ENCODE data around the gene KIF21B.

KIF21B gene

DNA sequence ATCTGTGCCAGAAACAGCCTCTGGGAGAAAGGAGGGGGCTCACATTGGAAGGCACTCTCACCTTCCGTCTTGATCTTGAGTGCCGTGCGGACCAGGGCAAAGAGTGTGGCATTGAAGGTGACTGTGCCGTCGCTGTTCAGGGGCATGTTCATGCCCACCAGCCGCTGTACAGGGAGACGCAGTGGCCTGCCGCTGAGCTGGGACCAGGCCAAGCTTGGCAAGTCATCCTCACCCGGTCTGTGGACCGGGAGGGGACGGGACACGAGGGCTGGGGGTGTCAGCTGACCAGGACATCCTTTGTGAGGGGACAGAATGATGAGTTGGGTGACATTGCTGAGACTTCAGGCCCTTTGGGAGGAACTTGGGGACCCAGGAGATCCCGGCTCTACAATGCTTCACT is 25.0 kb upstream of the KIF21B start:
- TF ChIP-seq, protein P1, sequence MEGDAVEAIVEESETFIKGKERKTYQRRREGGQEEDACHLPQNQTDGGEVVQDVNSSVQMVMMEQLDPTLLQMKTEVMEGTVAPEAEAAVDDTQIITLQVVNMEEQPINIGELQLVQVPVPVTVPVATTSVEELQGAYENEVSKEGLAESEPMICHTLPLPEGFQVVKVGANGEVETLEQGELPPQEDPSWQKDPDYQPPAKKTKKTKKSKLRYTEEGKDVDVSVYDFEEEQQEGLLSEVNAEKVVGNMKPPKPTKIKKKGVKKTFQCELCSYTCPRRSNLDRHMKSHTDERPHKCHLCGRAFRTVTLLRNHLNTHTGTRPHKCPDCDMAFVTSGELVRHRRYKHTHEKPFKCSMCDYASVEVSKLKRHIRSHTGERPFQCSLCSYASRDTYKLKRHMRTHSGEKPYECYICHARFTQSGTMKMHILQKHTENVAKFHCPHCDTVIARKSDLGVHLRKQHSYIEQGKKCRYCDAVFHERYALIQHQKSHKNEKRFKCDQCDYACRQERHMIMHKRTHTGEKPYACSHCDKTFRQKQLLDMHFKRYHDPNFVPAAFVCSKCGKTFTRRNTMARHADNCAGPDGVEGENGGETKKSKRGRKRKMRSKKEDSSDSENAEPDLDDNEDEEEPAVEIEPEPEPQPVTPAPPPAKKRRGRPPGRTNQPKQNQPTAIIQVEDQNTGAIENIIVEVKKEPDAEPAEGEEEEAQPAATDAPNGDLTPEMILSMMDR (IDR thresholded peaks at IDR 0.05), result no peak
- intact Hi-C loops (cut with DNase I; ENCODE audit: low total_unique reads), result no loop called here
- Histone ChIP-seq H3K4me3 (no peak overlapping the region), H3K4me1 (peaks cover 0 to 1% (median 0%) of the 10 kb centered on the region in 4 donors), H3K9me3 (no peaks in the 10 kb centered on the region), H3K27ac (no peak overlapping the region), H3K36me3 (no peaks in the 10 kb centered on the region), H3K27me3 (no peaks in the 10 kb centered on the region)
- no peak for DNase-seq

DNA sequence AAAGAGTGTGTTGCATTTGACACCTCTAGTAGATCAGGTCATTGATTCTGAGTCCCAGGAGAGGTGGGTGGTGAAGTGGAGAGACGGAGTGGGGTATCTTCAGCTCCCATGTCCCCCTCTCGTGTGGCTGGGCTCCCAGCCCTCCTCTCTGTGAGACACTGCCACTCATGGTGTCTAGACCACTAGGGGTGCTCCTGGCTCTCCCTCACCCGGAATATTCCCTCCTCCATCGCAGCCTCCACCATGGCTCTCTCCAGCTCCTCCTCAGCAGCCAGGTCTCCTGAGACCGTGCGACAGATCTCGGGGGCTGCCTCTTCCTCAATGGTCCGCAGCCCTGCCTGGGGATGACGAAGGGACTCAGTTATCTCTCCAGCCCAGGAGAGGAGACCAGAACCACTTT is 20.6 kb upstream of the KIF21B start:
- Histone ChIP-seq H3K27me3 (no peaks in the 10 kb centered on the region), H3K4me1 (peaks cover 0 to 6% (median 0%) of the 10 kb centered on the region in 4 donors), H3K4me3 (no peak overlapping the region), H3K36me3 (no peaks in the 10 kb centered on the region), H3K27ac (no peak overlapping the region), H3K9me3 (no peaks in the 10 kb centered on the region)
- intact Hi-C loops (cut with DNase I; ENCODE audit: low total_unique reads), result no loop called here
- no peak for DNase-seq
- TF ChIP-seq, protein P1 (IDR thresholded peaks at IDR 0.05), result no peak

DNA sequence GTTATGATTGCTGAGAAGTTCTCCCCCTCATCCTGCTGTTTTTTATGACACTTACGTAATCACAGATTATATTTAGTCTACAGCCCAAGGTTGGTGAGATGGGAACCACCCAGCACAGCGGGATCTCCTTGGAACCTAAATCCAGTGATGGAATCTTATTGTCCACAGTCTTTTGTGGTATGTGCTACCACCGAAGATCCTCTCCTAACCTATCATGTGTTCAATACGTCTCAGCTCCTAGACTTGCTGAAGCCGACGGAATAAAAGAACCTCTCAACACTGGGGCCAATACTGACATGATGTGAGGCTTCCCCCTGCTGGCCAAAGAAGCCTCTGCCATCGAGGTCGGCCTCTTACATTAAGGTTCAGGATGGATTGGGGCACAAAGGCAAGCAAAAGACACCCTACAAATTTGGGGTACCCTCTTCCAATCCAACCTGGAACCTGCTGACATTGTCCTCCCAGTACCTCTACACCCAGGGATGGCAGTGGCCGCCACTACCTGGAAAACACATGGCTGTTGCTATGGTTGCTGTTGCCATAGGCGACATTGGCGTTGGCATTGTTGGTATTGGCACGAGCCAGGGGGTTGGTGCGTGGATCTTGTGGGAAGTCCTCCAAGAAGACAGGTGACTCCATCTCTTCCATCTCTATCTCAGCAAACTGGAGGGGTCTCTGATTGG is 19.4 kb upstream of the KIF21B start:
- DNase-seq, result peak in 1 of 2 donors; percentile 70
- Histone ChIP-seq H3K27me3 (no peaks in the 10 kb centered on the region), H3K9me3 (no peaks in the 10 kb centered on the region), H3K36me3 (no peaks in the 10 kb centered on the region), H3K4me1 (peaks cover 0 to 6% (median 0%) of the 10 kb centered on the region in 4 donors), H3K27ac (no peak overlapping the region), H3K4me3 (no peak overlapping the region)
- TF ChIP-seq, protein P1 (IDR thresholded peaks at IDR 0.05), result peak; percentile 77 to 80
- intact Hi-C loops (cut with DNase I; ENCODE audit: low total_unique reads), result no loop called here

DNA sequence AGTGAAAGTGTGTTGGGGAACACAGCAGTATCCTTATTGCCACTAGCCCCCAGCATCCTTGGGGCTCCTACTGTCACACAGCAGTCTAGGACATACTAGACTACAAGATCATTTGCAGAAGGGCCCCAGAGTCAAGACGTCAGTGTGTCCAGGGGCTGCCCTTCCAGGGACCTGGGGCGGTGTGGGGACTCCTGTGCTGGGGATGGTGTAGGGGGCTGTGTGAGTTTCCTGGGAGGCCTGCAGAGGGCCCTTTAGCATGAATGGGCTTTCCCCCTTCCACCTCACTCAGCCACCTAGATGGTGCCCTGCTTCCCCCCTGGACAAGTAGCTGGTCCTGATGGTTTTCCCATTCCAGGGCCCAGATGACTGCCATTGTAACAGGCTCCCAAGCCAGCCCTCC is 17.5 kb upstream of the KIF21B start:
- Histone ChIP-seq H3K4me1 (peaks cover 0 to 6% (median 0%) of the 10 kb centered on the region in 4 donors), H3K4me3 (no peak overlapping the region), H3K9me3 (no peaks in the 10 kb centered on the region), H3K27ac (no peak overlapping the region), H3K36me3 (no peaks in the 10 kb centered on the region), H3K27me3 (peaks cover 0 to 4% of the 10 kb centered on the region in 2 donors)
- DNase-seq, result no peak
- TF ChIP-seq, protein P1 (IDR thresholded peaks at IDR 0.05), result no peak
- intact Hi-C loops (cut with DNase I; ENCODE audit: low total_unique reads), result no loop called here

DNA sequence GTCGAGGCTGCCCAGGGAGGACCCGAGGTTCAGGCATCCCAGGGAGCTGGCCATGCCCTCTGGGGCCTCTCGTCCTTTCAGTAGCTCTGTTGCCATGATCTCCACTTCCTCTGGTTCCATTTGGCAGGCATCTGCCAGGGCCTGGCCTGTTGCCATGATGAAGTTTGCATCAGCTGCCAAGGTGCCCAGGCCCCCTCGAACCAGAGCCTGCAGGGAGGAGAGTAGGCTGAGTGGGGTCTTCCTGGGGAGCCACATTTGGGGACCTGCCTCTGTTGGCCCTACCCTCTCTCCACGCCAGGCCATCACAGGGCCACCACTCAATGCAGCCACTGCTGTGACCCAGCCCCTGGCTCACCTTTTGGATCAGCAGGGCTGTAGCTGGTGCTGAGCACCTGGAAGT is 16.4 kb upstream of the KIF21B start:
- DNase-seq, result no peak
- intact Hi-C loops (cut with DNase I; ENCODE audit: low total_unique reads), result loop anchor here (1.0 kb wide), 1 partner anchor 68 kb away; no protein-coding TSS in a partner anchor
- TF ChIP-seq, protein P1 (IDR thresholded peaks at IDR 0.05), result no peak

More for the DNA sequence above, 16.4 kb upstream of the KIF21B start:
- Histone ChIP-seq H3K27ac (no peak overlapping the region), H3K36me3 (no peaks in the 10 kb centered on the region), H3K4me3 (no peak overlapping the region), H3K27me3 (peaks cover 0 to 7% of the 10 kb centered on the region in 2 donors), H3K9me3 (no peaks in the 10 kb centered on the region), H3K4me1 (peaks cover 0 to 6% (median 0%) of the 10 kb centered on the region in 4 donors)

All from tibial artery (tissue), 4 donors.